ENCODE measurements around the gene CNTROB.
A peak's percentile ranks its signal among the peaks of the same experiment; 100 is the strongest.

The CNTROB gene

GRCh38 chr17:7997186-7997585 is 65.2 kb downstream of the CNTROB start:
- peak; percentile 29 for TF ChIP-seq CTCF (IDR thresholded peaks at IDR 0.05; ENCODE audit: insufficient read depth, low read length, missing control alignments)
- CTCF ChIA-PET: interaction anchor here (0.7 to 3.5 kb wide), 20 partner anchors 7 to 253 kb away, joined by 3 to 15 read pairs (median 4); no protein-coding TSS in a partner anchor
- H3K4me3 ChIP-seq (ENCODE audit: low read depth, low read length): no peak overlapping the region
- POLR2A ChIA-PET: interaction anchor here (0.9 kb wide), 1 partner anchor 8 kb away, joined by 4 read pairs; no protein-coding TSS in a partner anchor
- no peak for DNase-seq (ENCODE audit: low read depth, low spot score)

All from AG04449 (cell line).